GM23338 (cell line): ENCODE data around the gene TAF10.

Source experiments
- CREB1 ChIP-seq: fragments of 250-450 bp; sonication (Bioruptor Pico); IDR thresholded peaks from 2 replicates; pipeline ENCODE4 v1.5.0; 2020; ENCODE audit warnings: low read depth, mild to moderate bottlenecking, moderate library complexity
- CTCF ChIP-seq, 2 experiments: fragments of 200-600 bp in 1 of 2; sonication (generic) in 1 of 2; conservative IDR thresholded peaks; 2 replicates each; pipeline versions ENCODE4 v1.5.1 to v1.6.1; 2016 to 2017; ENCODE audit warnings: antibody characterized with exemption in 2 of 2, low read depth in 2 of 2, mild to moderate bottlenecking in 2 of 2, moderate library complexity in 1 of 2
- EZH2 ChIP-seq: fragments of 200-600 bp; sonication (generic); IDR thresholded peaks from one replicate; pipeline ENCODE4 v1.8.0; 2017; ENCODE audit warnings: antibody characterized with exemption, mild to moderate bottlenecking, low read depth; ENCODE audit not compliant: unreplicated experiment
- REST ChIP-seq: IDR thresholded peaks from one replicate; pipeline ENCODE4 v1.6.1; 2018; ENCODE audit warnings: antibody characterized with exemption; ENCODE audit not compliant: unreplicated experiment
- ZNF331 ChIP-seq: fragments of 250-450 bp; sonication (Bioruptor Pico); IDR thresholded peaks from 2 replicates; pipeline ENCODE4 v1.5.0; 2020; ENCODE audit warnings: low read depth, mild to moderate bottlenecking, moderate library complexity

GRCh38 chr11:6583584-6583983 lies 28.4 kb downstream of the TAF10 start:
- no peak for TF ChIP-seq EZH2
- no peak for TF ChIP-seq REST
- TF ChIP-seq CTCF (conservative IDR thresholded peaks at IDR 0.05; ENCODE audit: low read depth in 2 of 2) = no peak
- no peak for TF ChIP-seq CREB1 (CRISPR knock-in tag)
- TF ChIP-seq ZNF331 (CRISPR knock-in tag) = no peak
